GM19395 (cell line): Measurements from ENCODE around the gene MYOCD.
A peak's percentile ranks its signal among the peaks of the same experiment; 100 is the strongest.

ENCODE experiments used
- ATAC-seq: cut with Tn5 transposase; IDR thresholded peaks from one replicate; pipeline ENCODE4 v1.9.1; 2021; ENCODE audit warnings: mild to moderate bottlenecking, moderate library complexity; ENCODE audit not compliant: unreplicated experiment

Gene MYOCD

DNA sequence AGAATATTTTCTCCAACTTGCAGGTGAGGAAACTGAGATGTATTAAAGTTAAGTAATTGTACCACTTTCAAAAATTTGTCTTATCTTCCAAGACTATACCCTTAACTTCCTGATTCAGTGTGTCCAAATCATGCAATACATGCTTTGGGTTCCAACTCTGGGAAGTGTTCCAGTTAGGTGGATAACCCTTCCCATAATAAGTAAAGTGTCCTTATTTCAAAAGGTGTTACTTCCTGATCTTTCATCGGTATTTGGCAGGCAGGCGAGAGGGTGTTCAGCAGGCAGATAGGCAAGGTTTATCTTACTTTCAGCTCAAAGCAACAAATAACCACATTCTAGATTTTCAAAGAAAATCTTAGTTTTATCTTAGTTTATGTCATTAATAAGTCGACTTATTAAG, 77.4 kb downstream of the MYOCD start:
- no peak for ATAC-seq

DNA sequence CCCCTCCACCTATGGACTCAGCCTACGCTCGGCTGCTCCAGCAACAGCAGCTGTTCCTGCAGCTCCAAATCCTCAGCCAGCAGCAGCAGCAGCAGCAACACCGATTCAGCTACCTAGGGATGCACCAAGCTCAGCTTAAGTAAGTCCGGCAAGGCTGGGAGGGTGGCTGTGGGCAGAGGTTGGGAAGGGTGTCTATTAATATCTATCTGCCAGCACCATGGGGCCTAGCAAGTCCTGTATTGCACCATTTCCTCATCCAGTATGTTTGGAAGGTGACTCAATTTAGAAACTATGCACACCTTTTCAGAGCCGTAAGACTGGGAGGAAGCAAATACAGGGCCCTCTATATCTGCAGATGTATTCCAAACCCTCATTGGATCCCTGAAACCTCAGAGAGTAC, 78.6 kb downstream of the MYOCD start:
- ATAC-seq: no peak

DNA sequence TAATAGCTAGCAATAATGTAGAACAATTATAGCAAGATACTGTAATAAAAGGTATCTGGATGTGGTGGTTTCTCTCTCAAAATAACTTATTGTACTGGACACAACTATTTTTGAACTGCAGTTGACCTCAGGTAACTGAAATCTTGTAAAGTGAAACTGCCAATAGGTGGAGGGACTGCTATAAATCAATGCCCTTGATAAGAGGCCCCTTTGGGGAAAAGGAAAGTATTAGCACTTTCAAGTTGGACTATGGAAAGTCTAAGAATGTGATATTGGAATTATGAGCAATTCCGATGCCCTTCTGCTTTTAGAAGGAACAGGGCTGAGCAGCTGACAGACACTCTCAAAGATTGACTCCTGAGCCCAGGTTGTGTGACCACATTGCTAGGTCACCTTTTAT, 79.1 kb downstream of the MYOCD start:
- ATAC-seq: no peak

DNA sequence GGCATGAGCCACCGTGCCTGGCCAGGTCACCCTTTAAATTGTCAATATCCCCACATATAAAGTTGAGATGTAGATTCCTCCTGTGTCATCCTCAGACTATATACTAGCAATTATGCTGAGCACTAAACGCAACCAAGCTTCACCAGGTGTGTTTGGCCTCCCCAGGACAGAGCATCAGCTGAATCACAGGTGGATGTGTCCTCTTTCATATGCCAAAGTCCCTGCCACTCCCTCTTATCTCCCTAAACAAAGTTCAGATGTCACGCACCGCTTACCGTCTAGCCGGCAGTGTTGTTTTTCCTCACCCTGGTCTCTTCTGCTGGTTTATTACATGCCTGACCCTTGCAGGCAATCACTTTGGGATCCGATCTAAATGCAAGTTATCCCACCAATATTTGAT, 79.8 kb downstream of the MYOCD start:
- no peak for ATAC-seq

DNA sequence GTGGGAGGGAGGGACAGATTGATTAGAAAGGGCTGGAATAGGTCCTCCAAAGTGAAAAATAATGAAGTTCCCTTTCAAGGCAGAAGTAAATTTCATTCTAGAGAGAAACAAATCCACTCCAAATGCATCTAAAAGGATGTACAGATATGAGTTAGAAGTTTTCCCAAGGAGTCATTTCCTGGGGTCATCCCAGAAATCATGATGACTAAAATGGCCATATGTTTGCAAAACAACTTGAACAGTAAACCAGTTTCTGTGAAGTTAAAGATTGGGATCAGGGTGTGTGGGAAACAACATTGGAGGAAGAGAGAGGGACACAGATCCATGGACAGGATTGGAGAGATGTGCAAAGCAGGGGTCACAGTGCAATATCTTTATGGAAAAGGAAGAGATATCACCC, 91.1 kb downstream of the MYOCD start:
- no peak for ATAC-seq

DNA sequence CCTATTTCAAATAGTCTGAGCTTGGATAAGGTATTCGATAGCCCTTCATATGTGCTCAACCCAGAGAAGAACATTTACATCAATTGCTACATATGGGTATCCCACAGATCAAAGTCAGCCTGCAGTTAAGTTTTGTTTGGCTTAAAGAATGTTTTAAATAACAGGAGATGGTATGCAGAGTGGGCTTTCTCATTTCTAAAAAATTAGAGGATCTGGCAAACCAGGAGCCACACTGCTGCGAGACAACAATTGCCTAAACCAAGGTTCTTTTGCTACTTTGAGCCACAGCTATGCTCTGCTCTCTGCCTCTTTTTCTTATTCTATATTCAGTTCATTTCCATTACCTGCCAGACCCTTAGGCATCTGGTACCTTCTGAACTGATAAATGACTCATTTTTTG, 93.4 kb downstream of the MYOCD start:
- ATAC-seq: no peak

DNA sequence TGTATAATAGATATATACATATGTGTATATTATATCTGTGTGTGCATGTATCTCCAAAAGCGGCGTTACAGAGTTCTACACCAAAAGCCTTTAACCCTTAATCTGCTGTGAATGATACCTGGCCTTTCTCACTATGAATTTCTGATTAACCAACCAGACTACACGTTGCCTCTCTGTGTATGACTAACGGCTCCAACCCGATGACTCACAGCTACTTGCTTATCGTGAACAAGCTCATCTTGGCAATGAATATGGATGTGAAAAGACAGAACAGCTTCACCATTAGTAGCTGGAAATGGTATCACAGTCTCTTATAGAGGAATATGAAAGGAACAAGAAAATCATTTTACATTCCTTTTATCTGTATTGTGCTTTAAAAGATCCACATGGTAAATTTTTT, 99.9 kb downstream of the MYOCD start:
- ATAC-seq: no peak

DNA sequence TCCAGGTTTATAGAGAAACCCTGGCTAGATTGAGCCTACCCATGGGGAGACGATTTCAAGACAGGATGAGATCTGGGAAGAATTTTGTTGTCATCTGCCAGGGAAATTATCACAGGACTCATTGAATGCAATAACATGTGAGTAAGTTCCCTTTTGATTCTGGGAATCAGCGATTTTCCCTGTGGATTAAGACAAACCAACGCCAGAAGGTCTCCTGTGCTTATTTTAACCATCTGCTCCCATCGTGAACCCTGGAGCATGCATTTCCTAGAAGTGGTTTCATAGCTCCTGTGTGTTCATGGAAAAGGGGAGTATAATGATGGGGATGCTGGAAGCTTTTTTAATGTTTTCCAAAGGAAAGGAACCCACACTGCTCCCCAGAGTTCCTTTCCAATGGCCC, 102.6 kb downstream of the MYOCD start:
- ATAC-seq: no peak

DNA sequence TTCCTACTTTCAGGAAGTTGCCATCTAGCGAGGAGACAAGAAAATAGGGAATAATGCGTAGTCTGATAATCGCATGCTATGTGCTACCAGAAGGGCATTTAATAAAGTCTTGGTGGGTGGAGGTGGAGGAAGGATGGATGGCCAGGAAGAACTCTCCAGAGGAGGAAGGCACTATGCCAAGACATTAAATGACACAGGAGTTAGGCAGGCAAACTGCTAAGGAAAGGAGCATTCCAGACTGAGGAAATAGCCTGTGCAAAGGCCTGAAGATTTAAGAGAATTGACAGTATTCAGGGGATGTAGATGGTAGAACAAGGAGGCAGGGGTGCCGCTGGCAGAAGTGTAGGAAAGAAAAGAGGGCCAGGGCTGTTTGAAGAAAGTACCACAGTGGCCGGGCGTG, 104.3 kb downstream of the MYOCD start:
- ATAC-seq: no peak

DNA sequence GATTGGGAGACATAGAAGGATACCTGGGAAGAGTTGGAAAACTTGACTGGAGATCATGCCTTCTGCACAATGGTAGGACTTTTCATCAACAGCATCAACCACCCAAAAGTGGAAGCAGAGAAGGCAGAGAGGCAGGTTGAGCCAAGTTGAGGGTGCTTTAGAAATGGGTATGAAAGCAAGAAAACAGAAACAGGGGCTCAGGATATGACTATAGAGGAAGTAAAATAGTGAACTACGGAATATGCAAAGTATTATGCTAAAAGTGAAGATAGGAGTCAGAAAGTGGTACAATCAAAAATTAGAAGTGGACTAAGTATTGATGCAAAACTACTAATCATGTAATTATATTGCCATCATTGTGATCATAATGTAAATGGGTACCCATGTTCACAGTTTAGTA, 107.5 kb downstream of the MYOCD start:
- ATAC-seq: peak; percentile 54

DNA sequence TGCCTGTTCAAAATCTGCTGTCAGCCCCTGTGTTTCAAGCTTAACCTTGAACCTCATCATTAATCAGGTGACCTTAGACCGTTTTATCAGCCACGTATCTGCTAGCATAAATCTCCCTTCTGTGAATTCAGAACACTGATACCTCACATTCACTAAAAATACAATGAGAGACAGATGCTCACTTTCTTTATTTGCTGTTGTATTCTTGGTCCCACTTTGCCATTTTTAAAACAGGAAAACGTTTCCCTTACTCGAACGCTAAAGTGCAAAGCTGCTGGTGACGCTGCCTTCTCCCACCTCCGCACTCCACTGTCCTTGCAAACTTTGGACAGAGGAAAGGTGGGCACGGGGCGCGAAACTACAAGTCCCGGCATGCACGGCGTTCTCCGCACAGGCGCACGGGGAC, 123.4 kb downstream of the MYOCD start:
- ATAC-seq: peak; percentile 94

DNA sequence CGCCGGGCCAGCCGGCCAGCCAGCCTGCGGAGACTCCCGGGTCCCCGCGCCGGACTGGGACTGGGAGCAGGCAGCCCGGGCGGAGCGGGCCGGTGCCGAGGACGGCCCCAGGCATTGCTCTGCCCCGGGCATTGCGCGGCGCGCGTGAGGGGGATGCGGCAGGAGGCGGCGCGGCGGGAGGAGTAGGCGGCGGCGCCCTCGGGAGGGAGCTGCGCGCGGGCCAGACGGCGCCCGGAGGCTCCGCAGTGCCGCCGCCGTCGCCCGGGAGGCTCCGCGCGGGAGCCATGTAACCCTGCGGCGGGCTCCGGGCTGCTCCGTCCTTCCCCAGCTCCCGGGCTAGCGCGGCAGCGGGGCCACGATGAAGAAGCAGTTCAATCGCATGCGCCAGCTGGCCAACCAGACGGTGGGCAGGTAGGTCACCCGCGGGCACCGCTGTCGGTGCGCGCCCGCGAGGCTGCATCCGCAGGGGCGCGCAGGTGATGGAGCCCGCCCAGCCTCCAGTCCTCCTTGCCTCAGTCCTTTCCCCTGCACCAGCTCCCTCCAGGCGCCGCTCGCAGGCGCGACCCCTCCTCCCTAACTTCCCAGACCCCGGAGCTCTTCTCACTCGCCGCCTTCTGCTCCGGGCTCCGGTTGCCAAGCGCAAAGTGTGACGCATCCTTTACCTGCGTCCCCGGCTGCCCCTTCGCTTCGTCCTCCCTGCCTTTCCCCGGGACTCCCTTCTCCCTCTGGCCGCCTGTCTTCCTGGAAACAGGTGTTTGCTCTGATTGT, 124.0 kb downstream of the MYOCD start, which contains the start of gene ARHGAP44:
ARHGAP44 (plus strand) TSS at position 18 of the 768 bp plus-strand sequence; CDS start at position 359, 341 bp downstream.
- ATAC-seq: peak; percentile 93

DNA sequence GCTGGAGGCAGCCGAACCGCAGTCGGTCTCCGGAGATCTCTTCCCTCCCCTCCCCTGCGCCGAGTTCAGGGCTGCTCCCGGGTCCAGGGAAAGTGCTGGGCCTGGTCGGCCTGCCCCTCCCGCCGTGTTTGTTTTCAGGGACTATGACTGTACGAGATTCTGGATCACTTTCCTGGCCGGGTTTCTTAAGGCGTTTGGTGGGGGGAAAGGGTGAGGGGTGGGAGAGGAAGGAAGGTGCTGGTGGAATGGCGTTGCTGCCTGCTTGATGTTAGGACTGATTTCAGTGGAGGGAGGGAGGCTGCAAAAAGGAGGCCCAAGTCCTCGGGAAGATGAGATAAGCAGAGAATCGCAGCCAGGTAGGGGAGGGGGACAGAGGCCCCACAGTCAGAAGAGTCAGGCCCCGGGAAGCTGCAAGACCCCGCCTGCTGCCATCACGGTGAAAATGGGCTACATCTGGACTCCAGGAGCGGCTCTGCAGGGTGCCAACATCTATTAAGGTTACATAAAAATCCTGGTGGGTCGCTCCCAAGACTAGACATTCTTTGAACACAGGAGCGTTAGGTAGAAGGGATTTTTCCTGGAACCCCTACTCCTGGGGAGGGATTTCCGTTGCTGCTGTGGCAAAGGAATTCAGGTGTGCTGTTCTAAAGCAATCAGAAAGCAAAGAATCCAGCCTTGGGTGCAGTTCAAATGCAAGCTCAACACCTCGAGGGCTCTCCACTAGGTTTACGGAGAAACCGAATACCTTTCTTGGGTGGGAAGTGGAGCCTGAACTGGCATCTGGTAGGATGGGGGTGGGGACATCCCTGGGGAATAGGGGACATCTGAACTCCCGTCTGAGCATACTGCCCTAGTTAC, 124.8 kb downstream of the MYOCD start:
- ATAC-seq: no peak

DNA sequence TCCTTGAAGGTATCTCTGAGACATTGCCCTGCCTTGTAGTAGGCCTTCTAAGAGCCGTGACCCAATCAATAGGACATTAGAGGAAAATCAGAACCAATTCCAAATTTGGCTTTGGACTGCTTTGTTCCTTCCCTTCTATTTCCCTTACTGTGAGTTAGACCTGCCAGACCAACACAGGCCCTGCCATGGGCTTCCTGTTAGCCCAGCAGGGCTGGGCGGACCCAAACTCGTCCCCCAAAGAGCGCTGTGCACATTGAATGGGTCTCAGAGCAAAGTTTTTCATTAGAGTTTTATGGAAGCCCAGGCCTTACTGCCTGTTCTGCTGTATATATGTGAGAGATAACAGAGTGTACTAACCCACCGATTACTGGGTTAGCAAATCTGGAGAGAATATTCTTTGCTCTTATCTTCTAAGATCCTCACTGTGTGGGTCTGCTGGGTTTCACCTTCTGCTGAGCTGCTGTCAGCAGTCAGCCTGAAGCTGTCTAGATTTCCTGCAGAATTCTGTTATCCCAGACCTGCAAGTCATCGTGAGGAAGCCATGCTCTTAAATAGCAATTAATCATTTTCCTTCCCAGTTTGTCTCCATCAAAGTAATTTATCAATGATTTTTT, 129.3 kb downstream of the MYOCD start:
- ATAC-seq: no peak

DNA sequence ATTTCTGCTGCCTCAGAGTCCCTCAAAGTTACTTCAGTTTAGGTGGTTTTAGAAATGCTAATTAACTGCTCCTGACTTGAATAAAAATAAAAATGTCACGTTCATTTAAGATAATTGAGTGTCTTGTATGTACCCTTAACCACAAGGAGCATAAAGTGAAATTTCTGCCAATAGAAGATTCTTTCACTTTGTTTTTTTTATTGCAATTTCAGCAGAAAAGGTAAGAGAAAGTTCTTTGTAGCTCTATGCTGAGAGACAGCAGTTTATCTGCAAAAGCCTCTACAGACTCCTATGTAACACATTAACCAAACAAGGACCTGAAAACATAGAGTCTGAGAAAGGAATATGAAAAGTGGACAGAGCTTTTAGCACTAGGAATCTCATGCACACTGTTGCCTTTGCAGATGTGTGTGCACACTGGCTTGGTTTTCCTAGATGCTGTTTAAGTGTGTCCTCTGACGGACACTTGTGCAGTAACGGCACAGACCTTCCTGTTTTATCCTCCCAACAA, 135.2 kb downstream of the MYOCD start:
- ATAC-seq: no peak

DNA sequence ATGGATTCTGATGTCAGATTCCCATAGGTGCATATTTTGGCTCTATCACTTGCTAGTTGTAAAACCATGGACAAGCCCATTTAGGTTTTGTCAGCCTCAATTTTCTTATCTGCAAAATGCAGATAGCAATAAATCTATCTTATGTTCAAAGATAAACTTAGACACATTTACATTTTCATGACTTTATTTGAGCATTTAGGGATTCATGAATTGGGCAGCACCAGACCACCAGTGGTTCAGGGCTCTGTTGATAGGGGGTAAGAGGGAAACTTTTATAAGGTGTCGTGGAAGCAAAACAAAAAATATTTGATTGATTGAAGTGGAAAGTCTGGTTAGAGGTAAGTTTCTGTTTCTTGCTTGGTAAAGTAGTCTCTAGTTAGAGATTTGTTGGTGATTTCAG, 140.9 kb downstream of the MYOCD start:
- no peak for ATAC-seq

DNA sequence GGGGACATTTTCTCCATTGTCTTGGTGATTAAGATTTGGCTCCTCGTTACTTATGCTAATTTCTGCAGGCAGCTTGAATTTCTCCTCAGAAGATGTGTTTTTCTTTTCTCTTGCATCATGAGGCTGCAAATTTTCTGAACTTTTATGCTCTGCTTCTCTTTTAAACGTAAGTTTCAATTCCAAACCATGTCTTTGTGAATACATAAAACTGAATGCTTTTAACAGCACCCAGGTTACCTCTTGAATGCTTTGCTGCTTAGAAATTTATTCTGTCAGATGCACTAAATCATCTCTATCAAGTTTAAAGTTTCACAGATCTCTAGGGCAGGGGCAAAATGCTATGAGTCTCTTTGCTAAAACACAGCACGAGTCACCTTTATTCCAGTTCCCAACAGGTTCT, 143.0 kb downstream of the MYOCD start:
- no peak for ATAC-seq

DNA sequence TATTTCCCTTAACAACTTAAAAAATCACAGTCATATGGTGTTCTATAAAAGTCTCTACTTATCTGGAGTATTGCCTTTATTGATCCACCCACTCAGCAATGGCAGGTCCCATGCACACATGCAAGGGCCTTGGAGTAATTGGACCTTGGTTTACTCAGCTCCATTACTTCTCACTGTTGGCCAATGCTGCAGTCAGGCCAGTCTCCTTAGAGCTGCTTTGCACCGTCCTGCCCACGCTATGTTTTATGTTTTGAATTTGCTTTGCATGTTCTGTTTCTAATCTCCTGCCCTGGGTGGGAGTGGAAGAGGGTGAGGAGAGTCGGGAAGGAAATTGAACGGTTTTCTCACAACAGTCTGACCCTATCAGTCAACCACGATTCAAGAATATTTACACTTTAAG, 147.2 kb downstream of the MYOCD start:
- no peak for ATAC-seq

DNA sequence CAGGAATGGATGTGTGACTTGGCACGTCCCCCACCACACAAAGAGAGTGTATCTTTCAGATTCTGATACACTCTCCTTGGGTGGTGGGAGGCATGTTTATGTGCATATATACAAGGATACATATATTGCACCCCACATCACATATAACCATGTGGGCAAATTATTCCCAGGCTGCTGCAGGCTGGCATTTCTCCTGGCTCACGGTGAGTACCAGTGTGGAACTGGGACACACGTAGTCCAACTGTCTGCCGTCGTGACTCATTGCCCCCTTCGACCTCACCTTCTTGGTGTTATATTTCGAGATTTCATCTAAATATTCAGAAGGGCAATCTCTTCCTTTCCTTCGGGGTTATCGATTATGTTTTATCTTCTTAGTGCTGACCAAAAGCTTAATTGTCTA, 148.0 kb downstream of the MYOCD start:
- no peak for ATAC-seq

DNA sequence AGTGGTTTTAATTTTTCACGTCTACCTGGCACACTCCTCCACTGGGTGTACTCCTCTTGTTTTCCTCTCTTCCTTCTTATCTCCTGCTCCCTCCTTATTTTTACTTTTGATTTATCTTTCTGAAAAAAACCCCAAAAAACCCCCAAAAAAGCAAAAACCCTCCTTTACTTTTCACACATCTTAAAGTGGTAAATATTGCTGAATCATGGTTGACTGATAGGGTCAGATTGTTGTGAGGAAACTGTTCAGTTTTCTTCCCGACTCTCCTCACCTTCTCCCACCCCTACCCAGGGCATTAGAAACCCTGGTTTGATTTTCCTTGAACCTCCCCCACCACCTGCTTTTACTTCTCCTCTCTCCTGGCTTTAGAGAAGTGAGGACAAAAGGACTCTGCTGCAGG, 149.0 kb downstream of the MYOCD start:
- no peak for ATAC-seq

DNA sequence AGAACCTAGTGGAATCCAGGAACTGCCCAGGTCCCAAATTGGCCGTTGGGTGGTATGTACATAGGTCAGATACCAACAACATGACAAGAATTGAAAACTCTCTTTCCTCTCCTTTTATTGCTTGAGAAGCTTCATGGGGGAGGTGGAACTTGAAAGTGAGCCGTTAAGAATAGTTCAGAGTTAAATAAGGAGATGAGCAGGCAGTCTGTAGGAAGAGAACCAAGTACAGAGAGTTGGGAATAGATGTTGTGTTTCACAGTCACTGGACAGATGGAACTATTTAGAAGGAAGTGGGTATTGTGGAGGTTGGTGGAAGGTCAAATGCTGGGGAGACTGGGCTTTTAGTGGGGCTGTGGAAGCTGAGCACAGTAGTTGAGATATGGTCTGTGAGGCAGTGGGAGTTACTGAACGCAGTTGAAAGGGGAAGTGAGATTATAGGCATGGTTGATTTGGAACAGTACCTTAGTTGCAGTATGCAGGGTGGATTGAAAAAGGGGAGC, 150.0 kb downstream of the MYOCD start:
- ATAC-seq: peak; percentile 100
